K562 (cell line): ENCODE measurements around the gene CEBPB. TPM values are rescaled to one million over a fixed set of nuclear protein-coding genes. Genes with fewer than 3 reads are reported as not detected.

Source experiments
- ESRRA ChIP-seq: fragments of 450-650 bp; IDR thresholded peaks from 2 replicates; pipeline ENCODE4 v1.6.1; 2014; ENCODE audit warnings: low read depth, mild to moderate bottlenecking, moderate library complexity, borderline replicate concordance
- EZH2 ChIP-seq: IDR thresholded peaks from 2 replicates; pipeline ENCODE4 v1.6.1; 2012; ENCODE audit warnings: low read depth, mild to moderate bottlenecking, inconsistent platforms, low read length, borderline replicate concordance
- GABPB1 ChIP-seq: sonication (generic); formaldehyde crosslinking; IDR thresholded peaks from 2 replicates; pipeline ENCODE4 v1.8.0; 2022; ENCODE audit warnings: mild to moderate bottlenecking, missing genetic modification reagents
- POLR2AphosphoS2 ChIP-seq: IDR thresholded peaks from 2 replicates; pipeline ENCODE4 v1.6.1; 2012; ENCODE audit warnings: low read length, improper control_type of control experiment
- SAFB ChIP-seq: fragments of 200-400 bp; formaldehyde crosslinking; IDR thresholded peaks from 2 replicates; pipeline ENCODE4 v1.6.1; 2017; ENCODE audit warnings: low read depth, low read length, borderline replicate concordance
- SAP30 ChIP-seq: fragments of 200-600 bp; sonication (generic); IDR thresholded peaks from 2 replicates; pipeline ENCODE4 v1.6.1; 2012; ENCODE audit warnings: borderline replicate concordance, low read depth, mild to moderate bottlenecking, moderate library complexity, low read length, control low read depth, inconsistent platforms; ENCODE audit not compliant: insufficient read depth, poor library complexity, severe bottlenecking
- SIRT6 ChIP-seq: IDR thresholded peaks from one replicate; pipeline ENCODE4 v1.6.1; 2012; ENCODE audit warnings: low read depth, mild to moderate bottlenecking, control low read depth, inconsistent platforms, low read length, moderate library complexity
- SRSF1 ChIP-seq: fragments of 200-400 bp; formaldehyde crosslinking; IDR thresholded peaks from 2 replicates; pipeline ENCODE4 v1.6.1; 2017; ENCODE audit warnings: mild to moderate bottlenecking, low read depth, low read length, moderate library complexity
- ZBTB17 ChIP-seq: fragments of 450-650 bp; formaldehyde crosslinking; IDR thresholded peaks from 2 replicates; pipeline ENCODE4 v1.4.0; 2020; ENCODE audit warnings: mild to moderate bottlenecking
- ZNF431 ChIP-seq: sonication (generic); formaldehyde crosslinking; IDR thresholded peaks from 2 replicates; pipeline ENCODE4 v1.8.0; 2022; ENCODE audit warnings: mild to moderate bottlenecking, missing genetic modification reagents
- ZNF764 ChIP-seq: fragments of 250-450 bp; sonication (Bioruptor Pico); IDR thresholded peaks from 2 replicates; pipeline ENCODE4 v1.4.0; 2020; ENCODE audit warnings: low read depth, mild to moderate bottlenecking, moderate library complexity
- polyA plus RNA-seq, 8 experiments: library from polyadenylated mRNA; depleted of rRNA in 4 of 8; stranded (reverse) in 5 of 8; unstranded in 3 of 8; fragments of >200 nt; fragmentation: Nextera tagmentation in 2 of 8; fragmentation: Illumina TruSeq in 1 of 8; extraction: Ambion mirVana in 2 of 8; extraction: Trizol in 1 of 8; gene quantifications; 2 replicates each; pipeline versions ENCODE4 v1.2.1 to v1.2.3, GENCODE V29; 2011 to 2014; ENCODE audit warnings: inconsistent platforms in 1 of 8, missing spikeins in 1 of 8
- total RNA-seq, 7 experiments: library from RNA; depleted of rRNA in 6 of 7; stranded (reverse); fragments of >200 nt in 6 of 7; fragmentation: Illumina TruSeq in 2 of 7; extraction: Trizol in 2 of 7; gene quantifications; 2 replicates each; pipeline versions ENCODE4 v1.2.1 to v1.2.3, GENCODE V29; 2011 to 2021; ENCODE audit warnings: low replicate concordance in 1 of 7
- TF ChIP-seq, protein P1 (sequence below): sonication (generic); formaldehyde crosslinking; IDR thresholded peaks from 2 replicates; pipeline ENCODE4 v1.8.1; 2023; ENCODE audit warnings: mild to moderate bottlenecking, missing genetic modification reagents

CEBPB gene
- total and polyA plus RNA-seq, 9 of the 15 experiments (the other 6 are each of a cell fraction or from before 2014, with no cell fraction given), result 1.2 to 72.6 (median 7.8) TPM

DNA sequence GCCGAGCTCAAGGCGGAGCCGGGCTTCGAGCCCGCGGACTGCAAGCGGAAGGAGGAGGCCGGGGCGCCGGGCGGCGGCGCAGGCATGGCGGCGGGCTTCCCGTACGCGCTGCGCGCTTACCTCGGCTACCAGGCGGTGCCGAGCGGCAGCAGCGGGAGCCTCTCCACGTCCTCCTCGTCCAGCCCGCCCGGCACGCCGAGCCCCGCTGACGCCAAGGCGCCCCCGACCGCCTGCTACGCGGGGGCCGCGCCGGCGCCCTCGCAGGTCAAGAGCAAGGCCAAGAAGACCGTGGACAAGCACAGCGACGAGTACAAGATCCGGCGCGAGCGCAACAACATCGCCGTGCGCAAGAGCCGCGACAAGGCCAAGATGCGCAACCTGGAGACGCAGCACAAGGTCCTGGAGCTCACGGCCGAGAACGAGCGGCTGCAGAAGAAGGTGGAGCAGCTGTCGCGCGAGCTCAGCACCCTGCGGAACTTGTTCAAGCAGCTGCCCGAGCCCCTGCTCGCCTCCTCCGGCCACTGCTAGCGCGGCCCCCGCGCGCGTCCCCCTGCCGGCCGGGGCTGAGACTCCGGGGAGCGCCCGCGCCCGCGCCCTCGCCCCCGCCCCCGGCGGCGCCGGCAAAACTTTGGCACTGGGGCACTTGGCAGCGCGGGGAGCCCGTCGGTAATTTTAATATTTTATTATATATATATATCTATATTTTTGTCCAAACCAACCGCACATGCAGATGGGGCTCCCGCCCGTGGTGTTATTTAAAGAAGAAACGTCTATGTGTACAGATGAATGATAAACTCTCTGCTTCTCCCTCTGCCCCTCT is 1.1 kb downstream of the CEBPB start (continued):
- TF ChIP-seq SRSF1, result no peak
- TF ChIP-seq SAP30, result peak; percentile 37
- no peak; the same call in 1 of the 2 replicates for TF ChIP-seq GABPB1 (CRISPR knock-in tag)
- TF ChIP-seq SIRT6, result no peak
- TF ChIP-seq, protein P1, sequence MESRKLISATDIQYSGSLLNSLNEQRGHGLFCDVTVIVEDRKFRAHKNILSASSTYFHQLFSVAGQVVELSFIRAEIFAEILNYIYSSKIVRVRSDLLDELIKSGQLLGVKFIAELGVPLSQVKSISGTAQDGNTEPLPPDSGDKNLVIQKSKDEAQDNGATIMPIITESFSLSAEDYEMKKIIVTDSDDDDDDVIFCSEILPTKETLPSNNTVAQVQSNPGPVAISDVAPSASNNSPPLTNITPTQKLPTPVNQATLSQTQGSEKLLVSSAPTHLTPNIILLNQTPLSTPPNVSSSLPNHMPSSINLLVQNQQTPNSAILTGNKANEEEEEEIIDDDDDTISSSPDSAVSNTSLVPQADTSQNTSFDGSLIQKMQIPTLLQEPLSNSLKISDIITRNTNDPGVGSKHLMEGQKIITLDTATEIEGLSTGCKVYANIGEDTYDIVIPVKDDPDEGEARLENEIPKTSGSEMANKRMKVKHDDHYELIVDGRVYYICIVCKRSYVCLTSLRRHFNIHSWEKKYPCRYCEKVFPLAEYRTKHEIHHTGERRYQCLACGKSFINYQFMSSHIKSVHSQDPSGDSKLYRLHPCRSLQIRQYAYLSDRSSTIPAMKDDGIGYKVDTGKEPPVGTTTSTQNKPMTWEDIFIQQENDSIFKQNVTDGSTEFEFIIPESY (CRISPR knock-in tag), result 0 out of 2 replicates have a peak, but pooled peaks have one; percentile 19
- 0 out of 2 replicates have a peak, but pooled peaks have one; percentile 29 for TF ChIP-seq ESRRA
- TF ChIP-seq ZNF764 (CRISPR knock-in tag), result no peak
- peak; percentile 59 for TF ChIP-seq ZBTB17 (CRISPR knock-in tag)
- peak; percentile 64; the same call in 1 of the 2 replicates for TF ChIP-seq POLR2AphosphoS2
- TF ChIP-seq SAFB, result no peak
- no peak for TF ChIP-seq EZH2
- 0 out of 2 replicates have a peak, but pooled peaks have one; percentile 40 for TF ChIP-seq ZNF431 (CRISPR knock-in tag)
